ENCODE measurements around the gene GALR3. TPM values are rescaled to one million over a fixed set of nuclear protein-coding genes. Genes with fewer than 3 reads are reported as not detected.

The GALR3 gene
- total and polyA plus RNA-seq, 2 of the 4 experiments (the other 2 are of a cell fraction): not detected

- TF ChIP-seq RAD21 (IDR thresholded peaks at IDR 0.05; ENCODE audit: low read length): peak; percentile 11; the same call in 1 of the 2 replicates
- TF ChIP-seq SMC3 (IDR thresholded peaks at IDR 0.05; ENCODE audit: low read depth, low read length): no peak
- TF ChIP-seq NFE2L2 (IDR thresholded peaks at IDR 0.05; ENCODE audit: low read depth, low read length): peak; percentile 15; the same call in 1 of the 2 replicates
Measured at GRCh38 chr22:37775785-37776638, 47.2 kb upstream of the GALR3 start (continued).

- peak overlapping the region; percentile 93 for H3K14ac ChIP-seq (replicated peaks; ENCODE audit: low read depth, low read length)
- H2BK5ac ChIP-seq (ENCODE audit: low read depth, low read length, poor library complexity, severe bottlenecking): peak overlapping the region; percentile 97
- no peaks in the 10 kb centered on the region for H3K27me3 ChIP-seq (ENCODE audit: control insufficient read depth, insufficient read depth, low read length)
- H4K20me1 ChIP-seq (ENCODE audit: insufficient read depth, low read length): peaks cover 13% of the 10 kb centered on the region
- H3K36me3 ChIP-seq (ENCODE audit: control insufficient read depth, insufficient read depth, low read length): peaks cover 28% of the 10 kb centered on the region
- peak overlapping the region; percentile 92 for H3K4ac ChIP-seq (ENCODE audit: low read depth, low read length)
- peak overlapping the region; percentile 95; the same call in 1 of the 2 replicates for H3K23ac ChIP-seq (ENCODE audit: low read depth, low read length)
- H3K18ac ChIP-seq (ENCODE audit: low read depth, low read length): peak overlapping the region; percentile 81
- ATAC-seq (ENCODE audit: low read depth): no peak
- H3K56ac ChIP-seq (ENCODE audit: extremely low read depth, insufficient read depth, low read length): peak overlapping the region; percentile 87
- POLR2A ChIA-PET (ENCODE audit: unreplicated experiment): interaction anchor here (0.7 kb wide), 1 partner anchor 109 kb away, joined by 15 read pairs; no protein-coding TSS in a partner anchor
- no peak overlapping the region; the same call in 1 of the 2 replicates for H3K9ac ChIP-seq (ENCODE audit: low read depth, low read length)
- WGBS, 2 experiments (ENCODE audit: extremely low coverage in 2 of 2, insufficient read length in 1 of 2): no CpG with 5 or more reads among the region's 10 CpGs
- in situ Hi-C loops (cut with MboI; ENCODE audit: low sequenced_read_pairs): no loop called here
- H2BK120ac ChIP-seq (ENCODE audit: low read depth, low read length): peak overlapping the region; percentile 91
- peak overlapping the region; percentile 24 to 88 for H4K8ac ChIP-seq (ENCODE audit: low read depth in 2 of 2, low read length in 2 of 2)
- peak overlapping the region; percentile 57 for H2AFZ ChIP-seq (replicated peaks; ENCODE audit: low read length, poor library complexity)
- CTCF ChIA-PET: interaction anchor here (1.5 kb wide), 1 partner anchor 115 kb away, joined by 4 read pairs; no protein-coding TSS in a partner anchor
- intact Hi-C loops (cut with micrococcal nuclease): no loop called here
- BruUV-seq (replicated peaks): no TSS peak
- H2BK15ac ChIP-seq (ENCODE audit: low read depth, low read length): peak overlapping the region; percentile 71; the same call in 1 of the 3 replicates
- peaks cover 0 to 41% of the 10 kb centered on the region in 2 experiments; a peak in 2 of 4 replicates for H3K79me1 ChIP-seq (ENCODE audit: low read depth in 1 of 2, low read length in 2 of 2)
- H2AK9ac ChIP-seq (replicated peaks; ENCODE audit: low read depth, low read length, poor library complexity): peak overlapping the region; percentile 90
- no peaks in the 10 kb centered on the region for H3K9me3 ChIP-seq (ENCODE audit: control insufficient read depth, insufficient read depth, low read length)
- H3K4me2 ChIP-seq (ENCODE audit: low read depth, low read length): peak overlapping the region; percentile 55
- peaks cover 19% of the 10 kb centered on the region for H3K4me1 ChIP-seq (ENCODE audit: control insufficient read depth, insufficient read depth, low read length)
- no peak for DNase-seq
- peak overlapping the region; percentile 94 for H2BK20ac ChIP-seq (ENCODE audit: low read depth, low read length)
- H3K27ac ChIP-seq (ENCODE audit: insufficient read depth, low read length): peak overlapping the region; percentile 78
- dilution Hi-C loops (cut with HindIII; ENCODE audit: low sequenced_read_pairs, unreplicated experiment): no loop called here
- TF ChIP-seq, protein P1, sequence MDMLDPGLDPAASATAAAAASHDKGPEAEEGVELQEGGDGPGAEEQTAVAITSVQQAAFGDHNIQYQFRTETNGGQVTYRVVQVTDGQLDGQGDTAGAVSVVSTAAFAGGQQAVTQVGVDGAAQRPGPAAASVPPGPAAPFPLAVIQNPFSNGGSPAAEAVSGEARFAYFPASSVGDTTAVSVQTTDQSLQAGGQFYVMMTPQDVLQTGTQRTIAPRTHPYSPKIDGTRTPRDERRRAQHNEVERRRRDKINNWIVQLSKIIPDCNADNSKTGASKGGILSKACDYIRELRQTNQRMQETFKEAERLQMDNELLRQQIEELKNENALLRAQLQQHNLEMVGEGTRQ (IDR thresholded peaks at IDR 0.05; ENCODE audit: low read depth, low read length): peak; percentile 78
- TF ChIP-seq POLR2A (IDR thresholded peaks at IDR 0.05; ENCODE audit: low read depth, low read length): 0 out of 2 replicates have a peak, but pooled peaks have one; percentile 12
- TF ChIP-seq, protein P2, sequence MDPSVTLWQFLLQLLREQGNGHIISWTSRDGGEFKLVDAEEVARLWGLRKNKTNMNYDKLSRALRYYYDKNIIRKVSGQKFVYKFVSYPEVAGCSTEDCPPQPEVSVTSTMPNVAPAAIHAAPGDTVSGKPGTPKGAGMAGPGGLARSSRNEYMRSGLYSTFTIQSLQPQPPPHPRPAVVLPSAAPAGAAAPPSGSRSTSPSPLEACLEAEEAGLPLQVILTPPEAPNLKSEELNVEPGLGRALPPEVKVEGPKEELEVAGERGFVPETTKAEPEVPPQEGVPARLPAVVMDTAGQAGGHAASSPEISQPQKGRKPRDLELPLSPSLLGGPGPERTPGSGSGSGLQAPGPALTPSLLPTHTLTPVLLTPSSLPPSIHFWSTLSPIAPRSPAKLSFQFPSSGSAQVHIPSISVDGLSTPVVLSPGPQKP (IDR thresholded peaks at IDR 0.05; ENCODE audit: borderline replicate concordance, low read depth, low read length): no peak
- no peak overlapping the region for H3K4me3 ChIP-seq (ENCODE audit: insufficient read depth, low read depth, low read length)
- peak overlapping the region; percentile 40; the same call in 1 of the 2 replicates for H4K5ac ChIP-seq (ENCODE audit: low read depth, low read length)
- H3K9me1 ChIP-seq (ENCODE audit: insufficient read depth, low read length): peaks cover 31% of the 10 kb centered on the region
- H4K91ac ChIP-seq (ENCODE audit: insufficient read depth, low read depth, low read length): peak overlapping the region; percentile 84
- peak overlapping the region; percentile 94 for H2AK5ac ChIP-seq (ENCODE audit: low read depth, low read length)
Measured at GRCh38 chr22:37776639-37777005, 46.6 kb upstream of the GALR3 start.

All from IMR-90 (cell line).